Neural cell (in vitro differentiated cells): ENCODE measurements around the gene MXRA8. TPM values are rescaled to one million over a fixed set of nuclear protein-coding genes. Genes with fewer than 3 reads are reported as not detected.
"Not testable (repeated sequence)": the region's sequence is repeated elsewhere in the genome, so short reads cannot be mapped to it uniquely, and the experiment has no call there.

ENCODE experiments used
- H2AFZ ChIP-seq: fragments of 200-600, 300-800 bp; sonication (generic), shearing (Covaris generic); 2 replicates; pipeline ENCODE4 v1.6.0; 2014; ENCODE audit warnings: low read depth, mild to moderate bottlenecking, antibody characterized with exemption, low read length, moderate library complexity
- H3F3A ChIP-seq: fragments of 200-600 bp; shearing (Covaris generic); 2 replicates; pipeline ENCODE4 v1.6.1; 2016; ENCODE audit warnings: mild to moderate bottlenecking, moderate library complexity, mixed read lengths, antibody characterized with exemption, low read length; ENCODE audit not compliant: insufficient read depth, poor library complexity, severe bottlenecking
- H3K27ac ChIP-seq: fragments of 200-600, 300-800 bp; sonication (generic), shearing (Covaris generic); 2 replicates; pipeline ENCODE4 v1.5.1; 2014; ENCODE audit warnings: mild to moderate bottlenecking, low read length, moderate library complexity
- H3K27me3 ChIP-seq: fragments of 300-800, 200-600 bp; sonication (generic), shearing (Covaris generic); 2 replicates; pipeline ENCODE4 v1.6.0; 2014; ENCODE audit warnings: mild to moderate bottlenecking, low read depth, low read length, moderate library complexity; ENCODE audit not compliant: insufficient read depth
- H3K36me3 ChIP-seq: fragments of 300-800, 200-600 bp; sonication (generic), shearing (Covaris generic); 2 replicates; pipeline ENCODE4 v1.5.1; 2014; ENCODE audit warnings: mild to moderate bottlenecking, antibody characterized with exemption, low read length, moderate library complexity; ENCODE audit not compliant: insufficient read depth
- H3K4me2 ChIP-seq: fragments of 300-800, 200-600 bp; sonication (generic), shearing (Covaris generic); 2 replicates; pipeline ENCODE4 v1.6.0; 2014; ENCODE audit warnings: mild to moderate bottlenecking, low read length
- H3K4me3 ChIP-seq: fragments of 300-800, 200-600 bp; sonication (generic), shearing (Covaris generic); 2 replicates; pipeline ENCODE4 v1.5.1; 2014; ENCODE audit warnings: mild to moderate bottlenecking, low read length, moderate library complexity
- H3K79me2 ChIP-seq: fragments of 200-600 bp; shearing (Covaris generic); replicated peaks from 2 replicates; pipeline ENCODE4 v1.6.0; 2014; ENCODE audit warnings: mild to moderate bottlenecking, low read length, moderate library complexity; ENCODE audit not compliant: insufficient read depth
- H3K9ac ChIP-seq: fragments of 300-800, 200-600 bp; sonication (generic), shearing (Covaris generic); 2 replicates; pipeline ENCODE4 v1.6.1; 2016; ENCODE audit warnings: mild to moderate bottlenecking, low read length, mixed read lengths
- H3K9me2 ChIP-seq: fragments of 200-600 bp; shearing (Covaris generic); 2 replicates; pipeline ENCODE4 v1.6.1; 2016; ENCODE audit warnings: mild to moderate bottlenecking, low read length, mixed read lengths; ENCODE audit not compliant: insufficient read depth
- H3K9me3 ChIP-seq: fragments of 200-600, 300-800 bp; sonication (generic), shearing (Covaris generic); 2 replicates; pipeline ENCODE4 v1.6.1; 2016; ENCODE audit warnings: mild to moderate bottlenecking, mixed run types, low read length, moderate library complexity, mixed read lengths
- H4K20me1 ChIP-seq: fragments of 200-600 bp; shearing (Covaris generic); 2 replicates; pipeline ENCODE4 v1.6.1; 2016; ENCODE audit warnings: mild to moderate bottlenecking, mixed run types; ENCODE audit not compliant: insufficient read depth
- CTCF ChIP-seq: fragments of 450-650 bp; IDR thresholded peaks from 2 replicates; pipeline ENCODE4 v1.5.1; 2014; ENCODE audit warnings: antibody characterized with exemption, mild to moderate bottlenecking, moderate library complexity; ENCODE audit not compliant: poor library complexity, severe bottlenecking
- EP300 ChIP-seq: fragments of 450-650 bp; conservative IDR thresholded peaks from 2 replicates; pipeline ENCODE4 v1.6.1; 2014; ENCODE audit warnings: antibody characterized with exemption, mild to moderate bottlenecking, moderate library complexity; ENCODE audit not compliant: poor library complexity, severe bottlenecking
- EZH2 ChIP-seq: fragments of 200-600, 300-800 bp; shearing (Covaris generic), sonication (generic); IDR thresholded peaks from 2 replicates; pipeline ENCODE4 v1.6.1; 2014; ENCODE audit warnings: antibody characterized with exemption, low read length, borderline replicate concordance, mild to moderate bottlenecking; ENCODE audit not compliant: insufficient read depth, poor library complexity, severe bottlenecking
- MXI1 ChIP-seq: fragments of 450-650 bp; conservative IDR thresholded peaks from 2 replicates; pipeline ENCODE4 v1.6.1; 2014; ENCODE audit warnings: antibody characterized with exemption, mild to moderate bottlenecking; ENCODE audit not compliant: poor library complexity, severe bottlenecking
- POLR2AphosphoS5 ChIP-seq: IDR thresholded peaks from 2 replicates; pipeline ENCODE4 v1.6.1; 2012
- RAD21 ChIP-seq: fragments of 450-650 bp; conservative IDR thresholded peaks from 2 replicates; pipeline ENCODE4 v1.6.1; 2014; ENCODE audit warnings: antibody characterized with exemption, mild to moderate bottlenecking, moderate library complexity
- REST ChIP-seq: IDR thresholded peaks from 2 replicates; pipeline ENCODE4 v1.6.1; 2012; ENCODE audit warnings: borderline replicate concordance
- SMC3 ChIP-seq: fragments of 450-650 bp; conservative IDR thresholded peaks from 2 replicates; pipeline ENCODE4 v1.6.1; 2014; ENCODE audit warnings: antibody characterized with exemption, mild to moderate bottlenecking, moderate library complexity; ENCODE audit not compliant: poor library complexity
- TAF1 ChIP-seq: IDR thresholded peaks from 2 replicates; pipeline ENCODE4 v1.6.1; 2012; ENCODE audit warnings: low read depth
- polyA plus RNA-seq: library from polyadenylated mRNA; depleted of rRNA; stranded (reverse); fragments of >200 nt; gene quantifications from 2 replicates; pipeline ENCODE4 v1.2.3, GENCODE V29; 2014

MXRA8 gene
- polyA plus RNA-seq, 1 donor from 2014 or later: 1.7 TPM

GRCh38 chr1:1385931-1386330, 27.6 kb upstream of the MXRA8 start:
- no peak overlapping the region for H3K9ac ChIP-seq
- H2AFZ ChIP-seq: no peak overlapping the region
- H3K4me2 ChIP-seq: no peak overlapping the region
- H3K27ac ChIP-seq: no peak overlapping the region
- no peaks in the 10 kb centered on the region for H3K9me2 ChIP-seq
- no peaks in the 10 kb centered on the region for H3K27me3 ChIP-seq
- no peaks in the 10 kb centered on the region for H3K79me2 ChIP-seq
- no peaks in the 10 kb centered on the region for H3K9me3 ChIP-seq
- H3K36me3 ChIP-seq: no peaks in the 10 kb centered on the region
- no peaks in the 10 kb centered on the region for H3F3A ChIP-seq
- no peaks in the 10 kb centered on the region for H4K20me1 ChIP-seq
- TF ChIP-seq SMC3 (no peak), REST (no peak), CTCF (no peak), RAD21 (no peak), EZH2 (no peak), EP300 (no peak), POLR2AphosphoS5 (no peak), TAF1 (no peak)
- no peak overlapping the region for H3K4me3 ChIP-seq

- not testable (repeated sequence) for H3K9me3 ChIP-seq, H4K20me1 ChIP-seq, H3F3A ChIP-seq, H3K4me2 ChIP-seq, H3K27me3 ChIP-seq, H3K4me3 ChIP-seq, H2AFZ ChIP-seq, H3K9me2 ChIP-seq, H3K27ac ChIP-seq, H3K79me2 ChIP-seq, H3K9ac ChIP-seq, H3K36me3 ChIP-seq
Observed at GRCh38 chr1:1385339-1385738, 27.0 kb upstream of the MXRA8 start.

GRCh38 chr1:1381294-1381693, 22.9 kb upstream of the MXRA8 start:
- Histone ChIP-seq H3K4me2 (no peak overlapping the region), H3K4me3 (no peak overlapping the region), H2AFZ (no peak overlapping the region), H3K9me2 (no peaks in the 10 kb centered on the region), H4K20me1 (no peaks in the 10 kb centered on the region), H3K9me3 (no peaks in the 10 kb centered on the region), H3K27ac (no peak overlapping the region), H3K36me3 (no peaks in the 10 kb centered on the region), H3K79me2 (no peaks in the 10 kb centered on the region), H3K27me3 (no peaks in the 10 kb centered on the region), H3K9ac (no peak overlapping the region), H3F3A (no peaks in the 10 kb centered on the region)
- TF ChIP-seq RAD21: no peak
- TF ChIP-seq SMC3: no peak
- TF ChIP-seq REST: no peak
- TF ChIP-seq MXI1: no peak
- no peak for TF ChIP-seq POLR2AphosphoS5
- no peak for TF ChIP-seq EP300
- no peak for TF ChIP-seq TAF1
